Mammary epithelial cell (primary cell): Measurements from ENCODE around the gene MGARP.

Source experiments
- EZH2 ChIP-seq: IDR thresholded peaks from 2 replicates; pipeline ENCODE4 v1.6.1; 2012; ENCODE audit warnings: low read length, inconsistent platforms, borderline replicate concordance
- TF ChIP-seq, protein P1 (sequence below), 2 donors: IDR thresholded peaks in 1 of 2; conservative IDR thresholded peaks in 1 of 2; 2 replicates each; pipeline ENCODE4 v1.5.1; 2011 to 2012; ENCODE audit warnings: inconsistent platforms in 2 of 2, low read length in 2 of 2, mild to moderate bottlenecking in 2 of 2, control low read depth in 1 of 2, low read depth in 1 of 2; ENCODE audit not compliant: insufficient read depth in 1 of 2; ENCODE audit errors: extremely low read depth in 1 of 2

DNA sequence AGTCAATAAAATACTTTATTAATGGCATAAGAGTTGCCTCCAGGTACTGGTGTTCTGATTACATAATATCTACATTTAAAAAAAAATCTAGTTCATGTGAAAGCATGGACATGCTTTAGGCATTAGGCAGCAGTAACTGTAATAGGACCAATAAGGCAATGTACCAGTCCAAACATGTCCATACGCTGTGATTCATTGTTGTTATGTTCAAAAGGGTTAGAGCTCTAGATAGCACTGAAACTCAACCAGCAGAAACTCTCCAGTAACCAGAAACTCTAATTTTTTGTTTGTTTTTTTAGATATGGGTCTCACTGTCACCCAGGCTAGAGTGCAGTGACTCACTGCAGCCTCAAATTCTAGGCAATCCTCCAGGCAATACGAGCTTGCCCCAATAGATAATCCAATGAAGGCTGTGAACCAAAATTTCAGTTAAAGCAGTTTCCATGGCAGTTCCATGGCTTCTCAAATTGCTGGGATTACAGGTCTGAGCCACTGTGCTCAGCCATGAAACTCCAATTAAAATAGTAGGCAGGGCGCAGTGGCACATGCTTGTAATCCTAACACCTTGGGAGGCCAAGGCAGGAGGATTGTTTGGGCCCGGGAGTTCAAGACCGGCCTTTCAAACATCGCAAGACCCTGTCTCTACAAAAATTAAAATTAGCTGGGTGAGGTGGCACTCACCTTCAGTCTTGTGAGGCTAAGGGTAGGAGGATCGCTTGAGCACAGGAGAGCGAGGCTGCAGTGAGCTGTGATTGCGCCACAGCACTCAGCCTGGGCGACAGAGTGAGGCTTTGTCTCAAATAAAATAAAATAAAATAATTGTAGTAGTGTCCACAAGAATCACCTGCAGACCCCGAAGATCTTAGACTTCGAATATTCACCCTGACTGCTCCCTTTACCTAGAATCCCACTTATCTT lies 36.3 kb downstream of the MGARP start:
- TF ChIP-seq EZH2 = no peak
- TF ChIP-seq, protein P1, sequence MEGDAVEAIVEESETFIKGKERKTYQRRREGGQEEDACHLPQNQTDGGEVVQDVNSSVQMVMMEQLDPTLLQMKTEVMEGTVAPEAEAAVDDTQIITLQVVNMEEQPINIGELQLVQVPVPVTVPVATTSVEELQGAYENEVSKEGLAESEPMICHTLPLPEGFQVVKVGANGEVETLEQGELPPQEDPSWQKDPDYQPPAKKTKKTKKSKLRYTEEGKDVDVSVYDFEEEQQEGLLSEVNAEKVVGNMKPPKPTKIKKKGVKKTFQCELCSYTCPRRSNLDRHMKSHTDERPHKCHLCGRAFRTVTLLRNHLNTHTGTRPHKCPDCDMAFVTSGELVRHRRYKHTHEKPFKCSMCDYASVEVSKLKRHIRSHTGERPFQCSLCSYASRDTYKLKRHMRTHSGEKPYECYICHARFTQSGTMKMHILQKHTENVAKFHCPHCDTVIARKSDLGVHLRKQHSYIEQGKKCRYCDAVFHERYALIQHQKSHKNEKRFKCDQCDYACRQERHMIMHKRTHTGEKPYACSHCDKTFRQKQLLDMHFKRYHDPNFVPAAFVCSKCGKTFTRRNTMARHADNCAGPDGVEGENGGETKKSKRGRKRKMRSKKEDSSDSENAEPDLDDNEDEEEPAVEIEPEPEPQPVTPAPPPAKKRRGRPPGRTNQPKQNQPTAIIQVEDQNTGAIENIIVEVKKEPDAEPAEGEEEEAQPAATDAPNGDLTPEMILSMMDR (conservative IDR thresholded peaks at IDR 0.05 in 1 of 2, IDR thresholded peaks at IDR 0.05 in 1 of 2; ENCODE audit: extremely low read depth in 1 of 2, insufficient read depth in 1 of 2, low read depth in 1 of 2, low read length in 2 of 2) = no peak
